ENCODE results near the gene EPHB1.

GRCh38 chr3:134867277-134867676, 72.2 kb downstream of the EPHB1 start:
- TF ChIP-seq CTCF (IDR thresholded peaks at IDR 0.05; ENCODE audit: poor library complexity, severe bottlenecking) (no peak), EZH2 (IDR thresholded peaks at IDR 0.05; ENCODE audit: borderline replicate concordance, insufficient read depth, low read length, poor library complexity, severe bottlenecking) (no peak), EP300 (conservative IDR thresholded peaks at IDR 0.05; ENCODE audit: poor library complexity, severe bottlenecking) (no peak), SMC3 (conservative IDR thresholded peaks at IDR 0.05; ENCODE audit: poor library complexity) (no peak), TAF1 (IDR thresholded peaks at IDR 0.05; ENCODE audit: low read depth) (no peak), POLR2AphosphoS5 (IDR thresholded peaks at IDR 0.05) (no peak), RAD21 (conservative IDR thresholded peaks at IDR 0.05) (no peak), MXI1 (conservative IDR thresholded peaks at IDR 0.05; ENCODE audit: poor library complexity, severe bottlenecking) (no peak)
- TF ChIP-seq, protein P1, sequence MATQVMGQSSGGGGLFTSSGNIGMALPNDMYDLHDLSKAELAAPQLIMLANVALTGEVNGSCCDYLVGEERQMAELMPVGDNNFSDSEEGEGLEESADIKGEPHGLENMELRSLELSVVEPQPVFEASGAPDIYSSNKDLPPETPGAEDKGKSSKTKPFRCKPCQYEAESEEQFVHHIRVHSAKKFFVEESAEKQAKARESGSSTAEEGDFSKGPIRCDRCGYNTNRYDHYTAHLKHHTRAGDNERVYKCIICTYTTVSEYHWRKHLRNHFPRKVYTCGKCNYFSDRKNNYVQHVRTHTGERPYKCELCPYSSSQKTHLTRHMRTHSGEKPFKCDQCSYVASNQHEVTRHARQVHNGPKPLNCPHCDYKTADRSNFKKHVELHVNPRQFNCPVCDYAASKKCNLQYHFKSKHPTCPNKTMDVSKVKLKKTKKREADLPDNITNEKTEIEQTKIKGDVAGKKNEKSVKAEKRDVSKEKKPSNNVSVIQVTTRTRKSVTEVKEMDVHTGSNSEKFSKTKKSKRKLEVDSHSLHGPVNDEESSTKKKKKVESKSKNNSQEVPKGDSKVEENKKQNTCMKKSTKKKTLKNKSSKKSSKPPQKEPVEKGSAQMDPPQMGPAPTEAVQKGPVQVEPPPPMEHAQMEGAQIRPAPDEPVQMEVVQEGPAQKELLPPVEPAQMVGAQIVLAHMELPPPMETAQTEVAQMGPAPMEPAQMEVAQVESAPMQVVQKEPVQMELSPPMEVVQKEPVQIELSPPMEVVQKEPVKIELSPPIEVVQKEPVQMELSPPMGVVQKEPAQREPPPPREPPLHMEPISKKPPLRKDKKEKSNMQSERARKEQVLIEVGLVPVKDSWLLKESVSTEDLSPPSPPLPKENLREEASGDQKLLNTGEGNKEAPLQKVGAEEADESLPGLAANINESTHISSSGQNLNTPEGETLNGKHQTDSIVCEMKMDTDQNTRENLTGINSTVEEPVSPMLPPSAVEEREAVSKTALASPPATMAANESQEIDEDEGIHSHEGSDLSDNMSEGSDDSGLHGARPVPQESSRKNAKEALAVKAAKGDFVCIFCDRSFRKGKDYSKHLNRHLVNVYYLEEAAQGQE (IDR thresholded peaks at IDR 0.05; ENCODE audit: borderline replicate concordance) = no peak
